Measurements from ENCODE around the gene FNDC7.
"Not testable (repeated sequence)": the region's sequence is repeated elsewhere in the genome, so short reads cannot be mapped to it uniquely, and the experiment has no call there.

FNDC7 gene

GRCh38 chr1:108712606-108713150, at the start of gene FNDC7:
Gene FNDC7 (plus strand): TSS chr1:108712908. CDS start chr1:108712934, 26 bp downstream.
- DNase-seq, result no peak

- DNase-seq, result no peak
These were observed 49.6 kb upstream of the FNDC7 start for GRCh38 chr1:108663074-108663473.

- DNase-seq, result no peak
These were observed 48.2 kb upstream of the FNDC7 start for GRCh38 chr1:108664481-108664880.

GRCh38 chr1:108665067-108665466, 47.6 kb upstream of the FNDC7 start:
- no peak for DNase-seq

- DNase-seq, result no peak
These were observed 46.9 kb upstream of the FNDC7 start for GRCh38 chr1:108665771-108666170.

GRCh38 chr1:108667422-108667821, 45.3 kb upstream of the FNDC7 start:
- not testable (repeated sequence) for DNase-seq

- no peak for DNase-seq
These were observed 43.9 kb upstream of the FNDC7 start for GRCh38 chr1:108668777-108669176.

GRCh38 chr1:108669679-108670078, 43.0 kb upstream of the FNDC7 start:
- DNase-seq, result no peak

GRCh38 chr1:108670131-108670773, 42.5 kb upstream of the FNDC7 start:
- no peak for DNase-seq

GRCh38 chr1:108671143-108671542, 41.6 kb upstream of the FNDC7 start:
- DNase-seq, result no peak

GRCh38 chr1:108678706-108679105, 34.0 kb upstream of the FNDC7 start:
- DNase-seq, result no peak

GRCh38 chr1:108679586-108680213, 33.0 kb upstream of the FNDC7 start:
- DNase-seq, result no peak

GRCh38 chr1:108681701-108682100, 31.0 kb upstream of the FNDC7 start:
- not testable (repeated sequence) for DNase-seq

GRCh38 chr1:108685529-108685928, 27.2 kb upstream of the FNDC7 start:
- DNase-seq, result no peak

GRCh38 chr1:108686614-108687313, 25.9 kb upstream of the FNDC7 start:
- no peak for DNase-seq

GRCh38 chr1:108691128-108691941, 21.4 kb upstream of the FNDC7 start:
- DNase-seq, result no peak

GRCh38 chr1:108691942-108692723, 20.6 kb upstream of the FNDC7 start, which contains the start of gene PRPF38B:
Gene PRPF38B (plus strand): TSS chr1:108692310. CDS start chr1:108692592, 282 bp downstream.
- peak; percentile 49 for DNase-seq

GRCh38 chr1:108692724-108693655, 19.7 kb upstream of the FNDC7 start:
- no peak for DNase-seq

GRCh38 chr1:108695535-108695934, 17.2 kb upstream of the FNDC7 start:
- DNase-seq, result no peak
